GM19099 (cell line): Measurements from ENCODE around the gene SLC38A9.

Experiments used
- POLR2A ChIP-seq: IDR thresholded peaks from 3 replicates; pipeline ENCODE4 v1.6.1; 2011; ENCODE audit warnings: low read depth; ENCODE audit not compliant: insufficient read length; ENCODE audit errors: extremely low read depth

The SLC38A9 gene

GRCh38 chr5:55714749-55715148 lies 2.6 kb upstream of the SLC38A9 start:
- TF ChIP-seq POLR2A, result no peak

- TF ChIP-seq POLR2A, result no peak
Measured at GRCh38 chr5:55714339-55714738, 2.2 kb upstream of the SLC38A9 start.

GRCh38 chr5:55713871-55714270 lies 1.7 kb upstream of the SLC38A9 start:
- TF ChIP-seq POLR2A, result no peak

GRCh38 chr5:55711507-55712022 lies 559 bp downstream of the SLC38A9 start:
- TF ChIP-seq POLR2A, result no peak

- no peak for TF ChIP-seq POLR2A
Measured at GRCh38 chr5:55708732-55709131, 3.4 kb downstream of the SLC38A9 start.

- no peak for TF ChIP-seq POLR2A
Measured at GRCh38 chr5:55706230-55706629, 5.9 kb downstream of the SLC38A9 start.

GRCh38 chr5:55702598-55703345 lies 9.4 kb downstream of the SLC38A9 start:
- TF ChIP-seq POLR2A, result no peak

GRCh38 chr5:55701462-55702103 lies 10.5 kb downstream of the SLC38A9 start:
- no peak for TF ChIP-seq POLR2A

GRCh38 chr5:55700745-55701144 lies 11.4 kb downstream of the SLC38A9 start:
- no peak for TF ChIP-seq POLR2A

- no peak for TF ChIP-seq POLR2A
Measured at GRCh38 chr5:55699041-55699688, 13.0 kb downstream of the SLC38A9 start.

GRCh38 chr5:55694152-55694830 lies 17.8 kb downstream of the SLC38A9 start:
- no peak for TF ChIP-seq POLR2A

GRCh38 chr5:55692509-55692908 lies 19.6 kb downstream of the SLC38A9 start:
- no peak for TF ChIP-seq POLR2A

GRCh38 chr5:55692106-55692417 lies 20.1 kb downstream of the SLC38A9 start:
- no peak for TF ChIP-seq POLR2A

GRCh38 chr5:55691265-55692105 lies 20.6 kb downstream of the SLC38A9 start:
- TF ChIP-seq POLR2A, result no peak
